ENCODE measurements around the gene NFIB. TPM values are rescaled to one million over a fixed set of nuclear protein-coding genes. Genes with fewer than 3 reads are reported as not detected.

NFIB gene
- total RNA-seq, 1 donor from 2014 or later, result 0.30 TPM

DNA sequence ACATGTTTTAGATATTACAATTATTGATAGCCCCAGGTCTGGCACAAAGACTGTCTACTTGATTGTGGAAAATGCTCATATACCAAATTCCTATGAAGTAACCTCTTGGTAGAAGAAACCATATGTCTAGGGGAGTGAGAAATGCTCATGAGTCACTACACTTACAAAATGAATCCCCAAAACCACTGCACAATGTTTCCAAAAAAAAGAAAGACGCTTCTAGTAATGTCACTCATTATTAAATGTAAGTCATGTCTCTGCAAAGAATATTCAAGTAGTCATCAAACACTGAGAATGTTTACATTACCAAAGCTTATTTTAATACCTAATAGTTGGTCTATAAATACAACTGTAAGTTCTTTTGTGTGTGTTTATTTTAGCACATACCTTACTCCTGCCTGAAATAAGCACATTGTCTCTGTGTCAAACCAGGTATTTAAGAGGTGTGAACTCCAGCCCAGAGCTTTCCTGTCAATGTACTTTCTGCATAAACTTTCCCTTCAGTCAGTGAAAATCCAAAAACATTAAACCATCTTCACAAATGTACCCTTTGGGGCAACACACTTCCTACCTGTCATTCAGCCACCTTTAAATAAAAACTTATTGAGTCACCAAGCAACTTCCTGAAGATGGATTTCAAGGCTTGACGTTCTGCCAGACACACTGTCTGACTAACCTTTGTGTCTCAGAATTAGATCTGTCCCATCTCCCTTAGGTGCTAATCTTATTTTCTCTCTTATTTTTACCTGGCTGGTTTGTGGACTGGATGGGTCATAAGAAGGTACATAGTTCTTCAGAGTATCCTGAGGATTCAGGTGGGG lies 194.0 kb downstream of the NFIB start:
- no peaks in the 10 kb centered on the region for H3K9me3 Mint-ChIP-seq
- peaks cover 8% of the 10 kb centered on the region for H3K36me3 Mint-ChIP-seq
- Histone ChIP-seq H3K4me3 (no peak overlapping the region), H2AFZ (replicated peaks) (no peak overlapping the region), H3K4me1 (no peaks in the 10 kb centered on the region), H3K9ac (no peak overlapping the region), H3K27ac (no peak overlapping the region), H3K36me3 (no peaks in the 10 kb centered on the region), H3K9me3 (ENCODE audit: low read depth) (no peaks in the 10 kb centered on the region), H3K27me3 (no peaks in the 10 kb centered on the region), H4K20me1 (ENCODE audit: low read depth) (no peaks in the 10 kb centered on the region), H3K4me2 (no peak overlapping the region), H3K79me2 (ENCODE audit: low read depth) (no peaks in the 10 kb centered on the region), H3F3A (ENCODE audit: low read depth) (no peaks in the 10 kb centered on the region)
- TF ChIP-seq EZH2 (IDR thresholded peaks at IDR 0.05), result no peak
- no peak for TF ChIP-seq EZH2phosphoT487 (IDR thresholded peaks at IDR 0.05)
- TF ChIP-seq, protein P1, sequence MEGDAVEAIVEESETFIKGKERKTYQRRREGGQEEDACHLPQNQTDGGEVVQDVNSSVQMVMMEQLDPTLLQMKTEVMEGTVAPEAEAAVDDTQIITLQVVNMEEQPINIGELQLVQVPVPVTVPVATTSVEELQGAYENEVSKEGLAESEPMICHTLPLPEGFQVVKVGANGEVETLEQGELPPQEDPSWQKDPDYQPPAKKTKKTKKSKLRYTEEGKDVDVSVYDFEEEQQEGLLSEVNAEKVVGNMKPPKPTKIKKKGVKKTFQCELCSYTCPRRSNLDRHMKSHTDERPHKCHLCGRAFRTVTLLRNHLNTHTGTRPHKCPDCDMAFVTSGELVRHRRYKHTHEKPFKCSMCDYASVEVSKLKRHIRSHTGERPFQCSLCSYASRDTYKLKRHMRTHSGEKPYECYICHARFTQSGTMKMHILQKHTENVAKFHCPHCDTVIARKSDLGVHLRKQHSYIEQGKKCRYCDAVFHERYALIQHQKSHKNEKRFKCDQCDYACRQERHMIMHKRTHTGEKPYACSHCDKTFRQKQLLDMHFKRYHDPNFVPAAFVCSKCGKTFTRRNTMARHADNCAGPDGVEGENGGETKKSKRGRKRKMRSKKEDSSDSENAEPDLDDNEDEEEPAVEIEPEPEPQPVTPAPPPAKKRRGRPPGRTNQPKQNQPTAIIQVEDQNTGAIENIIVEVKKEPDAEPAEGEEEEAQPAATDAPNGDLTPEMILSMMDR (IDR thresholded peaks at IDR 0.05), result no peak
- H3K4me1 Mint-ChIP-seq, result no peaks in the 10 kb centered on the region
- no peak overlapping the region for H3K4me3 Mint-ChIP-seq
- no peak for DNase-seq (ENCODE audit: low spot score)
- peaks cover 3% of the 10 kb centered on the region for H3K27me3 Mint-ChIP-seq (ENCODE audit: insufficient read depth, low read depth)
- no peak overlapping the region for H3K27ac Mint-ChIP-seq

DNA sequence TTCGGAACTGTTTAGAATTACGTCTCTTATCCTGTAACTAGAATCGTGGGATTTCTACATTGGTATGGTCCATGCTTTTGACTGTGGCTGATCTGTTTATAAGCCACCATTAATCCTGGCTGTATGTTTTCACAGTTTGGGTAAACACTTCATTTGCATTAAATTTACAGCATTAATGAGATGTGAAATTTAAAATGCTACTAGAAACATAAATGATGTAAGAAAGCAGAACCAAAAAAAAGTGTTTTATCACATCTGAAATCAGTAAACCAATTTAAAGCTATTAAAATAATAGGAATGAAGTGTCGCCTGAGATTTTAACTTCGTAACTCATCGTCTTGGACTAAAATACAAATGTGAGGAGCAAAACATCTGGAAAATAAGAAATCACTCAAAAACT lies 201.7 kb downstream of the NFIB start:
- Histone ChIP-seq H3F3A (ENCODE audit: low read depth) (no peaks in the 10 kb centered on the region), H2AFZ (replicated peaks) (no peak overlapping the region), H3K4me1 (peaks cover 8% of the 10 kb centered on the region), H3K27ac (no peak overlapping the region), H3K4me3 (no peak overlapping the region), H3K36me3 (no peaks in the 10 kb centered on the region), H4K20me1 (ENCODE audit: low read depth) (no peaks in the 10 kb centered on the region), H3K9ac (no peak overlapping the region), H3K79me2 (ENCODE audit: low read depth) (no peaks in the 10 kb centered on the region), H3K9me3 (ENCODE audit: low read depth) (no peaks in the 10 kb centered on the region), H3K27me3 (no peaks in the 10 kb centered on the region), H3K4me2 (no peak overlapping the region)
- Mint-ChIP-seq H3K27me3 (ENCODE audit: insufficient read depth, low read depth) (peaks cover 3% of the 10 kb centered on the region), H3K36me3 (no peaks in the 10 kb centered on the region), H3K27ac (no peak overlapping the region), H3K9me3 (no peaks in the 10 kb centered on the region), H3K4me3 (no peak overlapping the region), H3K4me1 (peaks cover 9% of the 10 kb centered on the region)
- TF ChIP-seq, protein P1 (IDR thresholded peaks at IDR 0.05), result no peak
- TF ChIP-seq EZH2phosphoT487 (IDR thresholded peaks at IDR 0.05) (no peak), EZH2 (IDR thresholded peaks at IDR 0.05) (no peak)
- no peak for DNase-seq (ENCODE audit: low spot score)

DNA sequence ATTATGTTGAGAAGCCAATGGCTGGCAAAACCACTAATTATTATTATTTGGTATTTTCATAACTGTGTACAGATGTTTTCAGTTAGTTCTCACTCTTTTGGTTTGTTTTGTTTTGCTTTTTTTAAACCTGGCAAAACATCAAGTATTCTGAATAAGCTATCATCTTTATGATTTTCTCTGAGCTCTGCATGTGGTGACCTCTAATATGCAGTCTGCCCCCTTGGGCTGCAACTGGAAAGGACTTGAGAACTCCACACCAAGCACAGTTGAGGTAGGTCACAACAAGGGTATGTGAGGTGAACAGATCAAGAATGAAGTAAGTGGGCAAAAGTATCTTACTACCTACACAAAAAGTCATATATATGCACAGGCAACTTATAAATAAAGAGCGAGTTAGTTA lies 202.2 kb downstream of the NFIB start:
- Mint-ChIP-seq H3K27me3 (ENCODE audit: insufficient read depth, low read depth) (peaks cover 3% of the 10 kb centered on the region), H3K9me3 (no peaks in the 10 kb centered on the region), H3K4me1 (peaks cover 9% of the 10 kb centered on the region), H3K4me3 (no peak overlapping the region), H3K36me3 (no peaks in the 10 kb centered on the region), H3K27ac (no peak overlapping the region)
- H3K4me2 ChIP-seq, result no peak overlapping the region
- no peak for TF ChIP-seq EZH2phosphoT487 (IDR thresholded peaks at IDR 0.05)
- no peak for TF ChIP-seq EZH2 (IDR thresholded peaks at IDR 0.05)
- TF ChIP-seq, protein P1 (IDR thresholded peaks at IDR 0.05), result no peak
- no peak overlapping the region for H2AFZ ChIP-seq (replicated peaks)
- H3K4me1 ChIP-seq, result peaks cover 13% of the 10 kb centered on the region
- H3K36me3 ChIP-seq, result no peaks in the 10 kb centered on the region
- no peaks in the 10 kb centered on the region for H3F3A ChIP-seq (ENCODE audit: low read depth)
- no peak overlapping the region for H3K4me3 ChIP-seq
- no peaks in the 10 kb centered on the region for H4K20me1 ChIP-seq (ENCODE audit: low read depth)
- no peak overlapping the region for H3K9ac ChIP-seq
- no peaks in the 10 kb centered on the region for H3K9me3 ChIP-seq (ENCODE audit: low read depth)
- no peaks in the 10 kb centered on the region for H3K79me2 ChIP-seq (ENCODE audit: low read depth)
- no peak for DNase-seq (ENCODE audit: low spot score)
- H3K27ac ChIP-seq, result no peak overlapping the region
- no peaks in the 10 kb centered on the region for H3K27me3 ChIP-seq
